Erythroblast (primary cell): Measurements from ENCODE around the gene FBLN2.

Source experiments
- GATA1 ChIP-seq: IDR thresholded peaks from 2 replicates; pipeline ENCODE4 v1.6.1; 2011; ENCODE audit warnings: low read depth, mild to moderate bottlenecking, control low read depth, low read length, moderate library complexity
- POLR2A ChIP-seq: IDR thresholded peaks from 2 replicates; pipeline ENCODE4 v1.6.1; 2011; ENCODE audit warnings: mild to moderate bottlenecking, low read length

- TF ChIP-seq POLR2A (no peak), GATA1 (no peak)
Measured at GRCh38 chr3:13564751-13565560, 16.0 kb downstream of the FBLN2 start.
